Umbilical cord (tissue), 2 donors: Measurements from ENCODE around the gene ERGIC1. TPM values are rescaled to one million over a fixed set of nuclear protein-coding genes. Genes with fewer than 3 reads are reported as not detected.

Experiments used
- DNase-seq: peaks from one replicate; pipeline ENCODE4 v3.0.0-alpha.2; 2015; ENCODE audit warnings: low spot score
- total RNA-seq: library from RNA; depleted of rRNA; stranded (reverse); fragments of >200 nt; gene quantifications from one replicate; pipeline ENCODE4 v1.2.3, GENCODE V29; 2014; ENCODE audit warnings: low replicate concordance; ENCODE audit not compliant: insufficient read depth

The ERGIC1 gene
- total RNA-seq, 1 donor from 2014 or later, result 42.1 TPM

DNA sequence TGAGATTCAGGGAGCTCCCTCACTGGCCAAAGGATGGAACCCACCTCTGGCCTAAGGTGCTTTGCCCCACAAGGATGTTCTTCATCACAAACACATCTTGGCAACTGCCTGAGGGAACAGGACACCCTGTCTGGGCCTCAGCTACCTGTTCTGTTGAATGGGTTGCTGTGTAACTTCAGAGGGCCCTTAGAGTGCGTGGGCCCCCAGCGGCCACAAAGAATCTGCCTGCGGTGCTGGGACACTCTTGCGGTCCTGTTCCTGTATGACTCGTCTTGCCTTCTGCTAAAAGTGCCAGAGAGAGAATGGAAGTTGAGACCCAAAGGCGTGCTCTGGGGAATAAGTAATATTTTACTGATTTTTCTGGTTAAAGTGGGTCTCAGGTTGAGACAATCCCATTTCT, 111.1 kb downstream of the ERGIC1 start:
- no peak for DNase-seq

DNA sequence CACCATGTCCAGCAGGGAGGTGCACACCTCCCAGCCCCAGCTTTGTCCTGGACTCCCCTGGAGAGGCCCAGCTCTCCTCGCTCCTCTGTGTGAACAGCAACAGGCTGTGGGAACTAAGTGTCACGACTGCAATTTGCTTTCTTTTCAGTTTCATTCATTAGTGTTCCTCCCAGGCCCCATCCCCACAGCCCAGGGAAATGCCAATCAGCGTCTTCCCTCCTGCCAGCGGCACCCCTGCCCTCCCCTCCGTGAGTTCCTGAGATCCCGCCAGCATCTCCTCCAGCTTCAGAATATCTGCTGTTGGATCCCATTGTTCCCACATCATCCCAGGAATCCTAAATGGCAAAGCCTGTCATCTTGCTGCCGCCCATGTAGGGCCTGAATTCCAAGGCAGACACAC, 112.1 kb downstream of the ERGIC1 start:
- DNase-seq, result no peak

DNA sequence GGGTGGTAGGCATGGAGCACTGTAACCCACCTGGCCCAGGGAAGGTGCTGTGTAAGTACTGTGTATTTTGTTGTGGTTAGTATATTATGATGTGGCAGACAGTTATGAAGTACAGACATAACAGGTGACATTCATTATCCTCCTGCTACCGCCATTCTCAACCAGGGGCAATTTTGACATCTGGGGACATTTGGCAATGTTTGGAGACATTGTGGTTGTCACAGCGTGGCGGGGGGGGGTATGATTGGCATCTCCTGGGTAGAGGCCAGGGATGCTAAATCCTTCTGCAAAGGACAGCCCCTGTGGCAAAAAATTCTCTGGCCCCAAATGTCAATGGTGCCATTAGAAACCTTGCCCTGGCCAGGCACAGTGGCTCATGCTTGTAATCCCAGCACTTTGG, 115.4 kb downstream of the ERGIC1 start:
- no peak for DNase-seq

DNA sequence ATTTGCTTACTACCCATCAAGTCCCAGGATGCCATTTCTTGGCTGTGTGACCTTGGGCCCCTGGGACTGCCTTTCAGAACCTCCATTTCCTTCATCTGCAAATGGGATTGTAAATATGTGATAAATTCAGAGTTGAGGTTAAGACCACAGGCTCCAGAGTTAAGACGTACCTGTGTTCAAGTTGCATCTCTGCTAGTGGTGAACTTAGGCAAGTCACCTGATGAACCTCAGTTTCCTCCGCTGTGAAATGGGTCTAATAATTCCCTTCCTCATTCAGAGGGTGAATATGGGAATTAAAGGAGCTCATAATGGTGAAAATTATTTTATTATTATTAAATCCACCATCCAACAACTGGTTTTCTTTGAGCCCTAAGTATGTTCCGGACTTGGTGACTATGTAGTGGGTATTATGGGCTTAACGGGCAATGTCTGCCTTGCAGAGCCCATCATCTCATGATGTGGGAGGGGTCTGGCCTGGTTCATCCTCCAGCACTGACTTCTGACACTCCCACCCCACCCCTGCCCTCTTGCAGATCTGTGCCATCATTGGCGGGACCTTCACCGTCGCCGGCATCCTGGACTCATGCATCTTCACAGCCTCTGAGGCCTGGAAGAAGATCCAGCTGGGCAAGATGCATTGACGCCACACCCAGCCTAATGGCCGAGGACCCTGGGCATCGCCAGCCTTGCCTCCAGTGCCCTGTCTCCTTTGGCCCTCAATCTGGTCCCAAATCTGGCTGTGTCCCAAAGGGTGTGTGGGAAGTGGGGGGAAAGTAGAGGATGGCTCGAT, 116.3 kb downstream of the ERGIC1 start:
- DNase-seq, result no peak

DNA sequence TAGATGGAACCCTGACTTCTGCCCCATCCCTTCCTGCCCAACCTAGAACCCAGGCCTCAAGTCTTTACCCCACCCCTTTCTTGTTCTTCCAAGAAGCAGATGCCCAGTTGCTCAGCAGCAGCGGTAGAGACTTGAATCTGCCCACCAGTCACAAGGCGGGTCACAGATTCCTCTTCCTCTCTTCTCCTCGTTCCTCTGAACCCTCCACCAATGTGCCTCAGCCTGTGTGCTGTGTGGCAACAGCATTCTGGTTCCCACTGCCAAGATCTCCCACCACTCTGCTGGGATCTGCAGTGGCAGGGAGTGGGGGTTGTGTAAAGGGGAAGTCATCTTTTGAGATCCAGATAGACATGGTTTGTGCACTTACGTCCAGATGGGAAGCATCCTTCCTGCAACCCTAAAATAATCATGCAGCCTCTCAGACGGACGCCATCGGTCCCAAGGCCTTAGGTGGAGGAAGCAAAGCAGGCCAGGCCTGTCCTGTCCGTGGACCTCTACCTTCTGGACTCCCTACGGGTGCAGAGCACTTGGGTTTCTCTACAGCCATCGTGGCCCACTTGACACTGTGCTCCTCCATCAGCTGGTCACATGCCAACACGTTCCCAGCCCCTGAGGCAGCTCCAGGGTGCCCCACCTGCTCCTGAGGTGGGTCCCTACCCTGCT, 117.5 kb downstream of the ERGIC1 start:
- no peak for DNase-seq

DNA sequence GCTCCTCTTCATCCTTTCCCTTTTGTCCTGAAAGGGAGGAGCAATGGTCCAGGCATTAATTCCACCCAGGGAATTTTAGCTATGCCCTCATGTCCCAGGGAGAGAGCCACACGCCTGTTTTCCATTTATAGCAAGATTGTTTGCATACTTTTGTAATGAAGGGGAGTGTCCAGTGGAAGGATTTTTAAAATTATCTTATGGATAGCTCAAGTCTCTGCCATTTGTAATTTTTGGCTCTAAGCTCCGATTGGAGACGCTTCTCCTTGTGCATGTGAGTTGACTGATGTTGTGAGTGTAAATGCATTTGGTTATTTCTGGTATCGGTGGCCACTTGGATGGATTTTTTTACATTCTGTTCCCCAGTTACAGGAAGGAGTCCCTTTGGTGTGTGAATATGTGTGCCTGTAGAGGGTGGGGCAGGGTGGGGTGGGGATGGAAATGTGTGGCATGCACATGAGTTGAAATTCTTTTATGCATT, 118.0 kb downstream of the ERGIC1 start:
- no peak for DNase-seq

DNA sequence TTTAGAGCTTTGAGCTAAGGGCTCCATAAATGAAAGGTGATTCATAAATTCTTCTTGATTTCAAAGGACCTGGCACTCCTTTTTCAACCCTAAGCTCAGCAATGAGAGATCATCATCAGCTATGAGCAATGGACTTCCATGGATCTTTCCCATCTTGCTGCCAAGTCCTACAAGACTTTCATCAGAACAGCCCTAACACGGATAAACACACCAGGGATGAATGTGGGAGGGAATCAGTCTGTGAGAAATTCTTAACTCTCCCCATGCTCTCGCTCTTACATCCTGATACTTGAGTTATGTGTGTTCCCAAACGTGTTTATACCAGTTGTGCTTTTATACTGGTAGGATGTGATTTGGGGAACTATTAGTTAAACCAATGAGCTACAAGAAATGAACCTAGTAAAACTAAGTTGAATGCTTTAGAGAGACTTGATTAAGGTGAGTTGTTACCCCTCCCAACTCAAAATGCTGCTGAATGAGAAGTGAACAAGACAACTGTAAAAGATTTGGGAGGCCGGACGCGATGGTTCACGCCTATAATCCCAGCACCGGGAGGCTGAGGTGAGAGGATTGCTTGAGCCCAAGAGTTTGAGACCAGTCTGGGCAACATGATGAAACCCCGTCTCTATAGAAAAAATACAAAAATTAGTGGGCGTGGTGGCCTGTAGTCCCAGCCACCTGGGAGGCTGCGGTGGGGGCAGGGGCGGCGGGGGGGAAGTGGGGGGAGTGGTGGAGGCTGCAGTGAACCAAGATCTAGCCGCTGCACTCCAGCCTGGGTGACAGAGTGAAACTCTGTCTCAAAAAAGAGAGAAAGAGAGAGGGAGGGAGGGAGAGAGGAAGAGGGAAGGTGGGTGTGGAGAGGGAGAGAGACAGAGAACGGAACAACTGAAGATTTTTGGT, 120.0 kb downstream of the ERGIC1 start:
- peak; percentile 31 for DNase-seq

DNA sequence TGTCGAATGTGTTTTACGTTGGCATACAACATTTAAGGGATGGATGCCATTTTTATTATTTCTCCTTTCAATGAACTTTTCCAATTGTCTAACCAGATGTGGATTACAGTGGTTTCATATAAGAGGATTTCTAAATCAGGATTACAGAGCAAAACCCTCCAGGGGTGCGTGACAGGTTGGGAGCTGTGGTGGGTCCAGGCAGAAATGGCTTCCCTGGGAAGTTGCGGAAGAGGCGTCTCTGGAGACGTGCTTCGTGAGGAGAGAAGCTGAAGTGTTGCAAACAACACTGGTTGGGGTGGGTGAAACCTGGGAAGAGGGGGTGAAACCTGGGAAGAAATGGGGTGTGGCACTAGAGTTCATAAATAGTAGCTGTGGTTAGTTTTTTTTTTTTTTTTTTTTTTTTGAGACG, 120.7 kb downstream of the ERGIC1 start:
- no peak for DNase-seq

DNA sequence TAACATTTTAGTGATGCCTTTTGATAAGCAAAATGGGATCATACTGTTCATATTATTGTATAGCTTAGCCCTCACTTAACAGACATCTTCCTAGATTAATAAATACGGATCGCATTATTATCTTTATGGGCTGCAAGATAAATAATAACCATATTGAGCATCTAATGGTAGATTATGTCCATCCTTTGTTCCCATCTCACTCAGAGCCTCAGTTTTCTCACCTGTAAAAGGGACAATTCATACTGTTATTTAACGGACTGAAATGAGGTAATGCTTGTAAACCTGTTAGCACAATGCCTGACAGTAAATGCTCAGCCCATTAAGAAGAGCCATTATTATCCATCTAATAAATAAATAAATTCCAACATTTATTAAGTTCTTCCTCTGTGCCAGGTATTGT, 122.2 kb downstream of the ERGIC1 start:
- DNase-seq, result no peak

DNA sequence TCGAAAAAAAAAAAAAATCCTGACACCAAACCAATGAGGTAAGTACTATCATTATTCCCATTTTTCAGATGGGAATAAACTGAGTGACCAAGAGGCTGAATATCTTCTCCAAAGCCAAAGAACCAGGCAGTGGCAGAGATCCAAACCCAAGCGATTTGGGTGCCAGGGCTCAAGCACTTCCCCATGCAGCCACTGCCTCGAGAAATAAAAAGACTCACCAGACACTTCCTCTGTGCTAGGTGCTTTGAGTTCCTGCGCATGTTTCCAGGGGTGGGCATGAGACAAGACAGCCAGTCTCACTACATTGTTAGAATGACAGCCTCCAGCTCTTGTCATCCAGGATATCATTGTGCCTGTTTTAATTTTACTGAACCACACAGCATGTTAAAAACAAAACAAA, 122.9 kb downstream of the ERGIC1 start:
- DNase-seq, result no peak

DNA sequence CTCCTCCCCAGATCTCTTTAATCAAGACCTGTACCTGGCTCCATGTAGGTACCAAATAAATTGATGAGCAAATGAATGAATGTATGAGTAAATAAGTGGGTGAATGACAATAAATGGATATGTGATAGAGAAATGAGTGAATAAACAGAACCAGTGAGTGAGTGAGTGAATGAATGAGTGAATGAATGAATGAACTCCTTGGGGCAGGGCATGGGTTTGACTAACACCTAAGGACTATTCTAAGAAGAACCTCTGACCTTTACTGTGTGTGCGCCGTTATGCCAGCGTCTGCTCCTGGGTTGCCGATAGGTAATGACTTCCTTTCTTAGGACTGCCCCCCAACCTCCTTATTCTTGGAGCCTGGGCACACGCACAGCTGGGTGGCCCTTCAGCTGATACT, 123.4 kb downstream of the ERGIC1 start:
- DNase-seq, result no peak

DNA sequence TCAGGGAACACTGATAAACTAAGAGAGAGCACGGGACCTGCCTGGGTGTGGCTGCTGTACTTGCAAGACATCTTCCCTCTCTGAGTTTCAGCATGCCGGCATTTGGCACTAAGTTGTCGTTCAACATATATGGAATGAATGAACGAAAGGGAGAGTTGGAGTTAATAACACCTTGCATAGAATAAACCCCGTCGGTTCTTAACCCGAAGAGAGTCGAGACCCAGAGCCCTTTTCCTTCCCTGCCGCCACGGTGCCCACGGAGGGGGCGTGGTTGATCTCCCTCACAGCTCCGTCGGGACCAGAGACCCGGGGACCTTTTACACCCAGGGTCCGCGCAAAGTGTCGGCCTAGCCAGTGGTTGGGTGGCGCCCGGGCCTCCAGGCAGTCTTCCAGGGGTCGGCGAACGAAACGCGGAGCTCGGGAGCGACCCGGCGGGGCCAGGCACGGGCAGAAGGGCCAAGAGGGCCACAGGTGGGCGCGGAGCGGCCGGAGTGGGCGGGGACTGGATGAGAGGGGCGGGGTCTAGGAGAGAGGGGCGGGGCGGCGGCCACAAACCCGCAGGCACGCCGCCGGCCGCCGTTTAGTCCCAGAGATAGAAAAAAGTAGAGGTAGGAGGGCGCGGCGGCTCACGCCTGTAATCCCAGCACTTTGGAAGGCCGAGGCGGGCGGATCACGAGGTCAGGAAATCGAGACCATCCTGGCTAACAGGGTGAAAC, 124.4 kb downstream of the ERGIC1 start:
- peak; percentile 50 for DNase-seq

DNA sequence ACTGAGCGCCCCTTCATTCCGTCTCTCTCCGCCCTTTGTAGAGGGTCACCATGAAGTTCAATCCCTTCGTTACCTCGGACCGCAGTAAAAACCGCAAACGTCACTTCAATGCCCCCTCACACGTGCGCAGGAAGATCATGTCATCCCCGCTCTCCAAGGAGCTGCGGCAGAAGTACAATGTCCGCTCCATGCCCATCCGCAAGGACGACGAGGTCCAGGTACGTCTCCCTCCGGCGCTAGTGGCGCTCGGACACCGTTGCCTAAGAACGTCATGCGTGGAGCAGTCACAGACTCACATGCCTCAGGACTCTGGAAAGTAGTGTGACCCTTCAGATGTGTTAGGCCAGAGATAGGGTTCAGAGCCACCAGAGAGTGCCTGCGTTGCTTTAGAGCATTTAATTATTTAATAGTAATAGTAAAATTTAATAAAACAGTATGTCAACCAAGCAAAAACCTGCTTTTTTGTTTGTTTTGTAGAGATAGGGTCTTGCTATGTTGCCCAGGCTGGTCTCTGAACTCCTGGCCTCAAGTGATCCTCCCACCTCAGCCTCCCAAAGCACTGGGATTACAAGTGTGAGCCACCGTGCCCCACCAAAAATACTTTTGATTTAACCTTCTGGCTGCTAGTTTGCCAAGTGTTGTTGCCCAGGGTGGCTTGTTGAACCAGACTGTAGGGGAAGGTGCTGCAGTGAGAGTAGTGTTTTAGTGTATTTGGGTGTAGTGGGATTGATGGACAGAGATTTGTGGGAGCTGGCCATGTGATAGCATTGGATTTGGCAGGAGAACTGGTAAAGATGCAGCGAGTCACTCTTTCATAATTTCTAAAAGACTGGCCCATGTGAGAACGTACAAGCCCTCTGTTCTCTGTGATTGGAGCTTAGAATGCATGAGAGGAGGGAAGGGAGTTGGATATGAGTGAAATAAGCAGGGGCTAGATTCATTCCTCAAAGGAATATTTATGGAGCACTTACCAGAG, 126.1 kb downstream of the ERGIC1 start:
- no peak for DNase-seq

DNA sequence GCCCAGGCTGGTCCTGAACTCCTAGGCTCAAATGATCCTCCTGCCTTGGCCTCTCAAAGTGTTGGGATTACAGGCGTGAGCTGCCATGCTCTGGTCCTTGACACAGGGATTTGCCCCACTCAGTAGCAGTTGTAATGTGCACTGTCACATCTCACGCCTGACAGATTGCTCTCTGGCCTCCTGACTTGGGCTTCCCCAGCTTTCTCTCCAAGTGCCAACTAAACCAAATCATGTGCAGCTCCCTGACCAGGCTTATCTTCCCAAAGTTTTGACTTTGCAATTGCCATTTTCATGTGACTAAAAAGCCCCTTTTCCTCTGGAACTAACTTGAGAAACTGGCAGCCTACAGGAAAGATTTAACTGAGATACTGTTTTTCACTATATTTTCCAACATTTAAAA, 135.9 kb downstream of the ERGIC1 start:
- DNase-seq, result no peak

DNA sequence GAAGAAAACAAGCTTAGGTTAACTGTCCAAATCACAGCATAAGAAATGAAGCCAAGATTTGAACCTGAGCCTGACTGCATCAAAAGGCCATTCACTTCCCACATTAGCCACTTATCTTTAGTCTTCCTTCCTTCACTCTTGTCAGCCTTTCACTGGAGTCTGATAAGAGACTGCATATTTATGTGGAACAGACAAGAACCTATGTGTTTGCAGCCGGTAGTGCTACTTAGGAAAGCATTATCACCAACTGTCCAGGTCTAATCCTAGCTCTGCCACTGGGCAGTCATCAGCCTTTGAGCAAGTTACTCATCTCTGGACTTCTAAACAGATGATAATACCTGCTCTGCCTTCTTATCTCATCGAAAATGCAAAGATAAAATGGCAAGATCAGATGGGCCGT, 137.4 kb downstream of the ERGIC1 start:
- DNase-seq, result no peak

DNA sequence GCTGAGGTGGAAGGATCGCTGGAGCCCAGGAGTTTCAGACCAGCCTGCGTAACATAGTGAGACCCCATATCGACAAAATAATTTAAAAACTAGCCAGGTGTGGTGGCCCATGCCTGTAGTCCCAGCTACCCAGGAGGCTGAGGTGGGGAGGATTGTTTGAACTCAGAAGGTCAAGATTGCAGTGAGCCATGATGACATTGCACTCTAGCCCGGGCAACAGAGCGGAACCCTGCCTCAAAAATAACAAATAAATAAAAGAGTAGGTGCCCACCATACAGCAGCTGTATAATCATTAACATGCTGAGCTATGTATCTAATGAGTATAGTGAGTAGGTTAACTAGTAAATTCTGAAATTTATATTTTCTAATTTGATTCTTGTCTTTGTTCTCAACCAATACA, 138.5 kb downstream of the ERGIC1 start:
- DNase-seq, result no peak

DNA sequence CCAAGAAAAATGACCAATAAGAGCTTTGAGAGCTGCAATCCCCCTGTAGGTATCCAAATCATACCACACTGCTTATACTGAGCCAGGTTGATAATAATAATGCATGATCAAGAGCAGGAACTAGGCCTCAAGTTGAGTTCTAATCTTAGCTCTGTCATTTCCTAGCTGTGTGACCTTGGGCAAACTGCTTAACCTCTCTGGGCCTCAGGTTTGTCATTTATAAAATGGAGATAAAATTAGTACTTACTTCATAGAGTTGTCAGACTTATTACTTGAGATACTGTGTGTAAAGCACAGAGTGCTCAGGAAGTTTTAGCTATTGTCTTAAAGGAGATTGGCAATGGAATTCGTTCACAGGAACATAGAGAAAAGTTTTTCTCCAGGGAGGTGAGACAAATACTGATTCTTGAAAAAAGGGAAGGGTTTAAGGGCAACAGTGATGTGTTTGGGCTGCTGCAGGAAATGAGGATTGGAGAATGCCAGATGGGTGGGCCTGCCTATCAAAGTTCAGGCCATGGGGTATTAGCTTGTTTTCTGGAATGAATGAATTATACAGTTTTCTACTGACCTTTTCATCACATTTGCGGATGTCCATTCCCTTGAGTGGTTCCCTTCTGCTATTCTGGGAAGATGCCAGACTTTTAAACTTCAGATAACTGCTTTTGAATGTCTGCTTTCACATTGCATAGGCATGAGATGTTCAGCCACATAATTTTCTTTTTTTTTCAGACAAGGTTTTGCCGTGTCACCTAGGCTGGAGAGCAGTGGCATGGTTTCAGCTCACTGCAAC, 139.3 kb downstream of the ERGIC1 start:
- DNase-seq, result no peak

DNA sequence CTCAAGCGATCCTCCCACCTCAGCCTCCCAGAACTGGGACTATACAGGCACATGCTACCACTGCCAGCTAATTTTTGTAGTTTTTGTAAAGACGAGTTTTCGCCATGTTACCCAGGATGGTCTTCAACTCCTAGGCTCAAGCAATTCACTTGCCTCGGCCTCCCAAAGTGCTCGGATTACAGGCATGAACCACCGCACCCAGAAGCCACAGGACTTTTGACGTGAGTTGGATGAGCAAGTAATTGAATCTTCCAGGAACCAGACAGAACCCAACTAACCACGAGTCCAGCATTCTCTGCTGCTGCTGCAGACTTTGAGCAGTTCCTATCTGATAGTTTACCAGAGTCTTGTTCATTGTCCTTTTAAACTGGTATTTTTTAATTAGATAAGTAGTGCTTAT, 139.9 kb downstream of the ERGIC1 start:
- no peak for DNase-seq

DNA sequence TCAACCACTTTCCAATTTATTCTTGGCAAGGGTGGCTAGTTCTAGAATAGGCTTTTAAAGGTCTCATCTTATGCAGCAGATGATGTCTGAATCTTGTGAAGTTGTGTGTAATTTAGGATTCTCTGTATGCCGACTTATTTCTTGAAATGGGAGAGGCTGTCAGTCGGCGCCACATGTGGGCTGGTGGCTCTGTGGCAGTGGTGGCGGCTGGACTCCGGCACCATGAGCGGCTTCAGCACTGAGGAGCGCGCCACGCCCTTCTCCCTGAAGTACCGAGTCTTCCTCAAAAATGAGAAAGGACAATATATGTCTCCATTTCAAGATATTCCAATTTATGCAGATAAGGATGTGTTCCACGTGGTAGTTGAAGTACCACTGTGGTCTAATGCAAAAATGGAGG, 141.2 kb downstream of the ERGIC1 start:
- DNase-seq, result no peak

DNA sequence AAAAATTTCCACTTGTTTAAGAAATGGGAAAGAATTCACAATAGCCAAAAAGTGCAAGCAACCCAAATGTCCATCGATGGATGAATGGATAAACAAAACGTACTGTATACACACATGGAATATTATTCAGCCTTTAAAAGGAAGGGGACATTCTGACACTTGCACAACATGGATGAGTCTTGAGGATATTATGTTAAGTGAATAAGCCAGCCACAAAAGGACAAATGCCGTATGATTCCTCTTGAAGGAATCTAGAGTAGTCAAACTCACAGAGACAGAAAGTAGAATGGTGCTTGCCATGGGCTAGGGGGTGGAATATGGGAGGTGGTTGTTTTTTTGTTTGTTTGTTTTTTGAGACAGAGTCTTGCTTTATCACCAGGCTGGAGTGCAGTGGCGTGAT, 145.7 kb downstream of the ERGIC1 start:
- no peak for DNase-seq
